Measurements from ENCODE around the gene GPX3.

- TF ChIP-seq CTCF (IDR thresholded peaks at IDR 0.05) (no peak), POLR2A (IDR thresholded peaks at IDR 0.05) (no peak)
These were observed 15.0 kb upstream of the GPX3 start for GRCh38 chr5:151005187-151005949.
